HEK293 (cell line): ENCODE data around the gene NRIP2.

Experiments
- CTCF ChIP-seq: fragments of 450-650 bp; formaldehyde crosslinking; IDR thresholded peaks from 2 replicates; pipeline ENCODE4 v1.5.1; 2016; ENCODE audit warnings: missing biosample characterization, missing genetic modification characterization
- MZF1 ChIP-seq: fragments of 450-650 bp; formaldehyde crosslinking; IDR thresholded peaks from 2 replicates; pipeline ENCODE4 v1.5.1; 2017; ENCODE audit warnings: missing biosample characterization, missing genetic modification characterization, borderline replicate concordance

GRCh38 chr12:2794736-2795289 is 40.0 kb downstream of the NRIP2 start, which contains the start of gene FKBP4:
- TF ChIP-seq CTCF (tag by site-specific recombination) = no peak
- TF ChIP-seq MZF1 (tag by site-specific recombination) = no peak
